Measurements from ENCODE around the gene CSRNP3.

- TF ChIP-seq, protein P1, sequence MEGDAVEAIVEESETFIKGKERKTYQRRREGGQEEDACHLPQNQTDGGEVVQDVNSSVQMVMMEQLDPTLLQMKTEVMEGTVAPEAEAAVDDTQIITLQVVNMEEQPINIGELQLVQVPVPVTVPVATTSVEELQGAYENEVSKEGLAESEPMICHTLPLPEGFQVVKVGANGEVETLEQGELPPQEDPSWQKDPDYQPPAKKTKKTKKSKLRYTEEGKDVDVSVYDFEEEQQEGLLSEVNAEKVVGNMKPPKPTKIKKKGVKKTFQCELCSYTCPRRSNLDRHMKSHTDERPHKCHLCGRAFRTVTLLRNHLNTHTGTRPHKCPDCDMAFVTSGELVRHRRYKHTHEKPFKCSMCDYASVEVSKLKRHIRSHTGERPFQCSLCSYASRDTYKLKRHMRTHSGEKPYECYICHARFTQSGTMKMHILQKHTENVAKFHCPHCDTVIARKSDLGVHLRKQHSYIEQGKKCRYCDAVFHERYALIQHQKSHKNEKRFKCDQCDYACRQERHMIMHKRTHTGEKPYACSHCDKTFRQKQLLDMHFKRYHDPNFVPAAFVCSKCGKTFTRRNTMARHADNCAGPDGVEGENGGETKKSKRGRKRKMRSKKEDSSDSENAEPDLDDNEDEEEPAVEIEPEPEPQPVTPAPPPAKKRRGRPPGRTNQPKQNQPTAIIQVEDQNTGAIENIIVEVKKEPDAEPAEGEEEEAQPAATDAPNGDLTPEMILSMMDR (IDR thresholded peaks at IDR 0.05), result no peak
- no peak for TF ChIP-seq POLR2A (IDR thresholded peaks at IDR 0.05)
These were observed 33.9 kb upstream of the CSRNP3 start for GRCh38 chr2:165435611-165436010.

Measured in ovary (tissue), 3 donors.